K562 (cell line): ENCODE measurements around the gene PARD3. TPM values are rescaled to one million over a fixed set of nuclear protein-coding genes. Genes with fewer than 3 reads are reported as not detected.

Experiments
- ATAC-seq: fragments of 200-7000 bp; cut with Tn5 transposase; 3 replicates; pipeline ENCODE4 v1.9.1; 2020; ENCODE audit warnings: moderate library complexity
- BruUV-seq: library from RNA; stranded (reverse); fragments of 400-500 nt; replicated peaks from 2 replicates; lab custom pipeline; 2021; lab: Mats Ljungman, UMichigan
- CTCF ChIA-PET: fragments of 300-600 bp; formaldehyde crosslinking; extraction: SDS; loops from one replicate; lab custom pipeline; 2021; ENCODE audit warnings: low intra/inter-chr PET ratio; lab: Yijun Ruan, JAX
- POLR2A ChIA-PET: fragments of 300-600, 350-650 bp; sonication (Branson Sonifier 250); formaldehyde crosslinking; extraction: SDS; loops from one replicate; lab custom pipeline; 2021; ENCODE audit warnings: antibody characterized with exemption, inconsistent platforms; lab: Yijun Ruan, JAX
- DNase-seq, 4 experiments: peaks; one replicate each; pipeline versions ENCODE4 v3.0.0 to v3.0.0-alpha.2; 2011 to 2018; ENCODE audit warnings: low spot score in 3 of 4, mixed read lengths in 3 of 4; ENCODE audit errors: extremely low read depth in 1 of 4
- FAIRE-seq: peaks from 2 replicates; lab custom pipeline; 2011; peaks lifted over from hg19 to GRCh38; lab: Jason Lieb, UNC
- H2AFZ ChIP-seq: 2 replicates; pipeline ENCODE4 v1.6.0; 2011; ENCODE audit warnings: low read depth, low read length, control low read depth, inconsistent platforms
- H3K27ac ChIP-seq: fragments of 200-600 bp; 3 replicates; pipeline ENCODE4 v1.8.0; 2011; ENCODE audit warnings: low read depth, mild to moderate bottlenecking, control low read depth, inconsistent platforms, low read length, moderate library complexity, mixed read lengths; ENCODE audit errors: extremely low read depth
- H3K27me3 ChIP-seq, 2 experiments: fragments of 300-600 bp in 1 of 2; 2 replicates in 1 of 2; 3 replicates in 1 of 2; pipeline versions ENCODE4 v1.6.0 to v1.8.0; 2011; ENCODE audit warnings: inconsistent platforms in 2 of 2, low read length in 2 of 2, mild to moderate bottlenecking in 1 of 2, mixed read lengths in 1 of 2, moderate library complexity in 1 of 2; ENCODE audit not compliant: control insufficient read depth in 2 of 2, insufficient read depth in 2 of 2
- H3K36me3 ChIP-seq: fragments of 300-600 bp; 3 replicates; pipeline ENCODE4 v1.8.0; 2011; ENCODE audit warnings: mild to moderate bottlenecking, low read length, inconsistent platforms; ENCODE audit not compliant: control insufficient read depth, insufficient read depth
- H3K4me1 ChIP-seq, 2 experiments: fragments of 200-600 bp in 1 of 2; replicated peaks in 1 of 2; 2 replicates in 1 of 2; 3 replicates in 1 of 2; pipeline versions ENCODE4 v1.5.1 to v1.8.0; 2011; ENCODE audit warnings: inconsistent platforms in 2 of 2, low read length in 2 of 2, mild to moderate bottlenecking in 1 of 2, mixed read lengths in 1 of 2, moderate library complexity in 1 of 2; ENCODE audit not compliant: control insufficient read depth in 2 of 2, insufficient read depth in 2 of 2
- H3K4me2 ChIP-seq: 2 replicates; pipeline ENCODE4 v1.6.1; 2011; ENCODE audit warnings: low read length, control low read depth, inconsistent platforms, mixed read lengths; ENCODE audit not compliant: insufficient read depth
- H3K4me3 ChIP-seq: fragments of 200-600 bp; sonication (generic), shearing (Covaris generic); 2 replicates; pipeline ENCODE4 v1.5.1; 2016; ENCODE audit warnings: control low read depth, inconsistent platforms
- H3K79me2 ChIP-seq: fragments of 200-600 bp; 3 replicates; pipeline ENCODE4 v1.8.0; 2011; ENCODE audit warnings: low read length, inconsistent platforms; ENCODE audit not compliant: control insufficient read depth, insufficient read depth
- H3K9ac ChIP-seq, 2 experiments: 2 replicates each; pipeline versions ENCODE4 v1.6.0 to v1.6.1; 2011; ENCODE audit warnings: low read depth in 2 of 2, low read length in 2 of 2, control low read depth in 1 of 2, inconsistent platforms in 1 of 2, mild to moderate bottlenecking in 1 of 2, mixed read lengths in 1 of 2; ENCODE audit not compliant: insufficient read depth in 1 of 2
- H3K9me1 ChIP-seq: one replicate; pipeline ENCODE4 v1.6.0; 2011; ENCODE audit warnings: inconsistent platforms, mild to moderate bottlenecking, low read length, moderate library complexity; ENCODE audit not compliant: control insufficient read depth, insufficient read depth
- H3K9me3 ChIP-seq: replicated peaks from 2 replicates; pipeline ENCODE4 v1.5.1; 2011; ENCODE audit warnings: low read depth, low read length, inconsistent platforms; ENCODE audit not compliant: control insufficient read depth, insufficient read depth
- H4K20me1 ChIP-seq: replicated peaks from 2 replicates; pipeline ENCODE4 v1.6.1; 2011; ENCODE audit warnings: low read length, inconsistent platforms, mixed read lengths; ENCODE audit not compliant: control insufficient read depth, insufficient read depth
- CBX3 ChIP-seq, 2 experiments: IDR thresholded peaks; 1 replicate in 1 of 2; 2 replicates in 1 of 2; pipeline ENCODE4 v1.6.1; 2012; ENCODE audit warnings: inconsistent platforms in 2 of 2, low read length in 2 of 2, borderline replicate concordance in 1 of 2, control low read depth in 1 of 2
- CREB3 ChIP-seq: fragments of 450-650 bp; conservative IDR thresholded peaks from 2 replicates; pipeline ENCODE4 v1.6.1; 2016; ENCODE audit warnings: missing genetic modification characterization, low read depth, mild to moderate bottlenecking, missing compliant biosample characterization, moderate library complexity
- GATAD2B ChIP-seq: fragments of 450-650 bp; IDR thresholded peaks from 2 replicates; pipeline ENCODE4 v1.6.1; 2017; ENCODE audit warnings: mild to moderate bottlenecking, borderline replicate concordance
- ZNF197 ChIP-seq: fragments of 200-800 bp; sonication (Bioruptor generic); IDR thresholded peaks from 2 replicates; pipeline ENCODE4 v1.6.1; 2016; ENCODE audit warnings: low read depth, missing genetic modification characterization, missing compliant biosample characterization
- ZNF655 ChIP-seq: fragments of 250-450 bp; sonication (Bioruptor Pico); IDR thresholded peaks from 2 replicates; pipeline ENCODE4 v1.5.0; 2021
- in situ Hi-C: fragments of 300-500 bp; cut with MboI; formaldehyde crosslinking; loops from 4 replicates; pipeline ENCODE4 v1.15.0; 2018; ENCODE audit warnings: inconsistent platforms, mixed read lengths
- intact Hi-C: fragments of 100-400 bp; cut with micrococcal nuclease; formaldehyde crosslinking; loops from 2 replicates; pipeline ENCODE4 v1.14.2; 2022
- polyA plus RNA-seq, 8 experiments: library from polyadenylated mRNA; depleted of rRNA in 4 of 8; stranded (reverse) in 5 of 8; unstranded in 3 of 8; fragments of >200 nt; fragmentation: Nextera tagmentation in 2 of 8; fragmentation: Illumina TruSeq in 1 of 8; extraction: Ambion mirVana in 2 of 8; extraction: Trizol in 1 of 8; gene quantifications; 2 replicates each; pipeline versions ENCODE4 v1.2.1 to v1.2.3, GENCODE V29; 2011 to 2014; ENCODE audit warnings: inconsistent platforms in 1 of 8, missing spikeins in 1 of 8
- small RNA-seq: library from RNA; depleted of rRNA; stranded (forward); fragments of <200 nt; gene quantifications from one replicate; pipeline ENCODE3, GENCODE V24; 2014
- total RNA-seq, 7 experiments: library from RNA; depleted of rRNA in 6 of 7; stranded (reverse); fragments of >200 nt in 6 of 7; fragmentation: Illumina TruSeq in 2 of 7; extraction: Trizol in 2 of 7; gene quantifications; 2 replicates each; pipeline versions ENCODE4 v1.2.1 to v1.2.3, GENCODE V29; 2011 to 2021; ENCODE audit warnings: low replicate concordance in 1 of 7

PARD3 gene
- total and polyA plus RNA-seq, 9 of the 15 experiments (the other 6 are each of a cell fraction or from before 2014, with no cell fraction given) = 2.7 to 11.7 (median 7.7) TPM

GRCh38 chr10:34061841-34062240 is 753.3 kb downstream of the PARD3 start:
- H2AFZ ChIP-seq = no peak overlapping the region
- H3K9me1 ChIP-seq = no peaks in the 10 kb centered on the region
- H3K4me3 ChIP-seq = no peak overlapping the region
- no peaks in the 10 kb centered on the region for H4K20me1 ChIP-seq
- FAIRE-seq (no peak), ATAC-seq (no peak), DNase-seq (no peak)
- in situ Hi-C loops = no loop called here
- no peak overlapping the region for H3K4me2 ChIP-seq
- H3K79me2 ChIP-seq = no peaks in the 10 kb centered on the region
- TF ChIP-seq GATAD2B (no peak), CREB3 (no peak), ZNF655 (no peak), CBX3 (IDR thresholded peaks at IDR 0.05; ENCODE audit: borderline replicate concordance in 1 of 2, low read length in 2 of 2) (no peak), ZNF197 (CRISPR knock-in tag) (no peak)
- no peak overlapping the region for H3K27ac ChIP-seq
- CTCF ChIA-PET = no interaction called here
- H3K9ac ChIP-seq = no peak overlapping the region
- no TSS peak for BruUV-seq
- H3K27me3 ChIP-seq = peaks cover 0 to 6% of the 10 kb centered on the region in 2 experiments; a peak in 1 of 5 replicates
- no peaks in the 10 kb centered on the region for H3K4me1 ChIP-seq
- H3K9me3 ChIP-seq = no peaks in the 10 kb centered on the region
- intact Hi-C loops = no loop called here
- POLR2A ChIA-PET = no interaction called here
- H3K36me3 ChIP-seq = no peaks in the 10 kb centered on the region

Small RNA genes within 50 kb of the gene (small RNA-seq; reads per million reads assigned to genes)
- gene ELOBP4 (not detected), gene RF00019 (not detected), gene RPL37P18 (not detected)
